ENCODE data around the gene GPX4. TPM values are rescaled to one million over a fixed set of nuclear protein-coding genes. Genes with fewer than 3 reads are reported as not detected.

GPX4 gene
- total RNA-seq, 4 donors from 2014 or later = 350 to 485 (median 414) TPM

- 85 to 86% methylated on average over 15 of the region's 15 CpGs for WGBS, 2 donors
- intact Hi-C loops (cut with DNase I) = loop anchor here (5.0 kb wide), 1 partner anchor 71 kb away; the partner anchor contains the start of genes RNU6-2 and TMEM259
- TF ChIP-seq POLR2A (IDR thresholded peaks at IDR 0.05) (no peak), CTCF (IDR thresholded peaks at IDR 0.05) (no peak)
- Histone ChIP-seq H3K27ac (no peak overlapping the region), H3K36me3 (peaks cover 26% of the 10 kb centered on the region in 2 donors), H3K27me3 (no peaks in the 10 kb centered on the region), H3K9me3 (no peaks in the 10 kb centered on the region), H3K4me1 (peaks cover 22 to 28% of the 10 kb centered on the region in 2 donors), H3K4me3 (replicated peaks in 1 of 3) (no peak overlapping the region)
- DNase-seq = no peak
Measured at GRCh38 chr19:1093330-1093729, 10.5 kb upstream of the GPX4 start.

- peaks cover 28 to 35% of the 10 kb centered on the region in 2 donors for H3K4me1 ChIP-seq
- DNase-seq = no peak
- no peak for TF ChIP-seq CTCF (IDR thresholded peaks at IDR 0.05)
- TF ChIP-seq POLR2A (IDR thresholded peaks at IDR 0.05) = no peak
- peak overlapping the region; percentile 63 to 95 (median 88) for H3K4me3 ChIP-seq (replicated peaks in 1 of 3)
- no peaks in the 10 kb centered on the region for H3K9me3 ChIP-seq
- peaks cover 21 to 23% of the 10 kb centered on the region in 2 donors for H3K36me3 ChIP-seq
- 64 to 71% methylated on average over 22 to 28 of the region's 32 CpGs for WGBS, 2 donors
- intact Hi-C loops (cut with DNase I) = loop anchor here (5.0 kb wide), 1 partner anchor 72 kb away; the partner anchor contains the start of genes RNU6-2 and TMEM259
- H3K27ac ChIP-seq = no peak overlapping the region
- H3K27me3 ChIP-seq = no peaks in the 10 kb centered on the region
Measured at GRCh38 chr19:1093811-1094553, 9.8 kb upstream of the GPX4 start.

- intact Hi-C loops (cut with DNase I) = loop anchor here (5.0 kb wide), 1 partner anchor 72 kb away; the partner anchor contains the start of genes RNU6-2 and TMEM259
- TF ChIP-seq CTCF (IDR thresholded peaks at IDR 0.05) (no peak), POLR2A (IDR thresholded peaks at IDR 0.05) (no peak)
Measured at GRCh38 chr19:1094655-1094977, 9.2 kb upstream of the GPX4 start.

GRCh38 chr19:1094978-1095701 lies 8.7 kb upstream of the GPX4 start, which contains the start of gene POLR2E:
POLR2E (minus strand) TSS chr19:1095375; CDS start chr19:1095315, 60 bp downstream.
- TF ChIP-seq CTCF (IDR thresholded peaks at IDR 0.05) = no peak
- TF ChIP-seq POLR2A (IDR thresholded peaks at IDR 0.05) = peak in 1 of 2 donors; percentile 86
- H3K4me1 ChIP-seq = peaks cover 37 to 46% of the 10 kb centered on the region in 2 donors

More at GRCh38 chr19:1094655-1094977, 9.2 kb upstream of the GPX4 start:
- Histone ChIP-seq H3K9me3 (no peaks in the 10 kb centered on the region), H3K36me3 (peaks cover 14 to 17% of the 10 kb centered on the region in 2 donors), H3K27me3 (no peaks in the 10 kb centered on the region), H3K27ac (peak overlapping the region in 2 of 3 donors; percentile 44 to 57), H3K4me3 (replicated peaks in 1 of 3) (peak overlapping the region; percentile 63 to 95 (median 88)), H3K4me1 (peaks cover 33 to 41% of the 10 kb centered on the region in 2 donors)
- DNase-seq = no peak
- WGBS, 2 donors = 1 to 2% methylated on average over 5 to 16 of the region's 19 CpGs

More at GRCh38 chr19:1094978-1095701, 8.7 kb upstream of the GPX4 start, which contains the start of gene POLR2E:
- intact Hi-C loops (cut with DNase I) = loop anchor here (5.0 kb wide), 1 partner anchor 73 kb away; the partner anchor contains the start of genes RNU6-2 and TMEM259
- 0 to 1% methylated on average over 18 to 19 of the region's 81 CpGs for WGBS, 2 donors
- H3K4me3 ChIP-seq (replicated peaks in 1 of 3) = peak within 1 kb of the TSS; percentile 63 to 95 (median 88)
- DNase-seq = peak; percentile 99
- H3K27ac ChIP-seq = peak within 1 kb of the TSS in 2 of 3 donors; percentile 44 to 57
- no peaks in the 10 kb centered on the region for H3K27me3 ChIP-seq
- H3K9me3 ChIP-seq = no peaks in the 10 kb centered on the region
- H3K36me3 ChIP-seq = peaks cover 13 to 16% of the 10 kb centered on the region in 2 donors

Data from thyroid gland (tissue), 4 donors.